RWPE1 (cell line): ENCODE results near the gene EGFR.

ENCODE experiments used
- CTCF ChIA-PET: fragments of 350-600 bp; sonication (Branson Sonifier 250); formaldehyde crosslinking; extraction: SDS; loops from one replicate; lab custom pipeline; 2021; lab: Yijun Ruan, JAX
- POLR2A ChIA-PET: fragments of 400-600 bp; formaldehyde crosslinking; extraction: SDS; loops from one replicate; lab custom pipeline; 2020; ENCODE audit warnings: antibody characterized with exemption; ENCODE audit not compliant: low non-redundant PET; lab: Yijun Ruan, JAX
- DNase-seq: peaks from one replicate; pipeline ENCODE4 v3.0.0; 2012; ENCODE audit warnings: low spot score
- H3K27ac ChIP-seq: fragments of 450-650 bp; 2 replicates; pipeline ENCODE4 v1.5.1; 2017
- CTCF ChIP-seq: fragments of 450-650 bp; conservative IDR thresholded peaks from 2 replicates; pipeline ENCODE4 v1.5.1; 2017; ENCODE audit warnings: low read depth, mild to moderate bottlenecking

EGFR gene

DNA sequence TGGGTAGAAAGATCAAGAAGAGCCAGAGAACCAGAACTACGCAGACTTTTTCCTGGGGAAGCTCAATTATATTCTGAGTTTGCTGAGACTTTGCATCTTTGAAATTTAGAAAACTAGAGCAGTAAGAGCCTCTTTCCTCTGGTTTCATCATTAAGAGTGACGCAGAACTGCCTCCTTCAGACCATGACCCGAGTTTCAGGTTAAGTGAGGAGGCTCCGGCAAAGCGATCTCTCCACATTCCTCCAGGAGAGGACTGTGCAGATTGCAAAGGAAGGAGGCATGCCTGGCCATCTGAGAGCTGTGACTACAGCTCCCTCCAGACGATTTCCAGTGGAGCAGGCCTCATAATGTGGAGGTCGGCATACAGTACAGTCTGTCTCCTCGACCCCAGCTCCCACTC is 230.5 kb downstream of the EGFR start:
- ChIA-PET POLR2A (no interaction called here), CTCF (interaction anchor here (1.2 kb wide), 1 partner anchor 476 kb away, joined by 4 read pairs; no protein-coding TSS in a partner anchor)
- no peak for DNase-seq
- H3K27ac ChIP-seq: no peak overlapping the region
- TF ChIP-seq CTCF: no peak

GRCh38 chr7:55250313-55250712 is 231.5 kb downstream of the EGFR start:
- H3K27ac ChIP-seq: no peak overlapping the region
- ChIA-PET CTCF (interaction anchor here (0.7 to 0.8 kb wide), 2 partner anchors 504 to 700 kb away, joined by 3 to 4 read pairs; no protein-coding TSS in a partner anchor), POLR2A (no interaction called here)
- TF ChIP-seq CTCF: peak; percentile 48
- DNase-seq: peak; percentile 34

- H3K27ac ChIP-seq: no peak overlapping the region
- no peak for TF ChIP-seq CTCF
- CTCF ChIA-PET: no interaction called here
- no peak for DNase-seq
- POLR2A ChIA-PET: no interaction called here
Measured at GRCh38 chr7:55251313-55251712, 232.5 kb downstream of the EGFR start.

- TF ChIP-seq CTCF: no peak
- POLR2A ChIA-PET: no interaction called here
- CTCF ChIA-PET: interaction anchor here (1.7 kb wide), 1 partner anchor 478 kb away, joined by 10 read pairs; no protein-coding TSS in a partner anchor
- H3K27ac ChIP-seq: no peak overlapping the region
- no peak for DNase-seq
Measured at GRCh38 chr7:55251911-55252310, 233.1 kb downstream of the EGFR start.

DNA sequence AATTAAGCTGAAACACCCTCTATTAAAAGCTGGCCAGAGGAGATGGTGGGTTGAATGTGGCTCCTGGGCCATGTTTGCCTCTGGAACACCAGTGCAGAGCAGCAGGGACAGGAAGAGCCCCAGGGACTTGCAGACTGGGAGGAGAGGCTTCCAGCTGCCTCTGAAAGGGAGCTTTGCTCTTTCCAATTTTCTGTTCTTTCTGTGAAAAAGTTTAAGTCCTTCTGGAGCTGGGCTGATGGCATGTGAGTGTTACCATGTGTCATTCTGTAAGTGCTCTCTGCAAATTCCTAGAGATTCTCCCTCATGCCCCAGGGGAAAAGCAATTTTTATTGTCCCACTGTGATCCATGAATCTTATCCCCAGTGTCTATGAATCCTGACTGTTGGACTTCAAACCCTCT is 233.6 kb downstream of the EGFR start:
- DNase-seq: no peak
- CTCF ChIA-PET: interaction anchor here (0.6 to 1.7 kb wide), 2 partner anchors 237 to 479 kb away, joined by 7 to 10 read pairs; no protein-coding TSS in a partner anchor
- no peak for TF ChIP-seq CTCF
- POLR2A ChIA-PET: no interaction called here
- H3K27ac ChIP-seq: no peak overlapping the region

DNA sequence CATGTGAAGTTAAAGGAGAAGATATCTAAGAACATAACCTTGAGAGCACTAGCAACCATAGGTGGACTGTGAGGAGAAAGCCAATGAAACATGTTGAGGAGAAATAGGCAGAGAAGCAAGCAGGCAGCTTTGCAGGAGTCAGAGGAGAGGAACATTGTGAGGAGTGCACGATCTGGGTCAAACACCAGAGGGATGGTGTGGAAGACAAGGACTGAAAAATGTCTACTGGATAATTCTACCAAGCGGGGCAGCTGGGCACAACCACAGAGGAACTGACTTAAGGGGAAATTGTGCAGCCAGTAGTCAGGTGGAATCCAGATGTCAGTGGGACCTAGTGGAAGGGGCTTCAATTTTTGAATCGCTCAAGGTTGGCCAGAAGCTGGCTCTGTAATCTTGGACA is 234.4 kb downstream of the EGFR start:
- POLR2A ChIA-PET: no interaction called here
- no peak for TF ChIP-seq CTCF
- DNase-seq: no peak
- no peak overlapping the region for H3K27ac ChIP-seq
- CTCF ChIA-PET: interaction anchor here (0.6 to 1.7 kb wide), 3 partner anchors 480 to 513 kb away, joined by 4 to 10 read pairs (median 5); no protein-coding TSS in a partner anchor
